Lower lobe of right lung (tissue), 2 donors: ENCODE measurements around the gene AGMO. TPM values are rescaled to one million over a fixed set of nuclear protein-coding genes. Genes with fewer than 3 reads are reported as not detected.

ENCODE experiments used
- ATAC-seq, 2 donors: fragments of 200-7000 bp; cut with Tn5 transposase; one replicate each; pipeline ENCODE4 v1.9.1; 2020 to 2022; ENCODE audit warnings: mild to moderate bottlenecking in 2 of 2, moderate library complexity in 2 of 2
- DNase-seq: peaks from one replicate; pipeline ENCODE4 v3.0.0-alpha.2; 2020
- H3K27ac ChIP-seq: fragments of 200-600 bp; one replicate; pipeline ENCODE4 v1.8.0; 2022
- H3K27me3 ChIP-seq: fragments of 200-600 bp; one replicate; pipeline ENCODE4 v1.8.0; 2022; ENCODE audit warnings: low read depth
- H3K36me3 ChIP-seq: fragments of 200-600 bp; one replicate; pipeline ENCODE4 v1.8.0; 2022; ENCODE audit warnings: mild to moderate bottlenecking
- H3K4me1 ChIP-seq: fragments of 200-600 bp; one replicate; pipeline ENCODE4 v1.8.0; 2022
- H3K4me3 ChIP-seq: fragments of 200-600 bp; one replicate; pipeline ENCODE4 v1.8.0; 2022; ENCODE audit warnings: mild to moderate bottlenecking
- H3K9me3 ChIP-seq: fragments of 200-600 bp; one replicate; pipeline ENCODE4 v1.8.0; 2022
- intact Hi-C: fragments of 100-400 bp; cut with DNase I; formaldehyde crosslinking; loops from one replicate; pipeline ENCODE4 v1.11.0; 2022
- total RNA-seq: library from RNA; stranded (reverse); fragmentation: NEBNext Ultra II Directional; extraction: Animal tissue kit (Norgen Biotek cat#: 25700); gene quantifications from one replicate; pipeline ENCODE4 v1.2.1, GENCODE V29; 2021
- TF ChIP-seq, protein P1 (sequence below): fragments of 200-600 bp; IDR thresholded peaks from one replicate; pipeline ENCODE4 v1.8.0; 2022; ENCODE audit warnings: antibody characterized with exemption, mild to moderate bottlenecking
- donor health status: DM: no; HTN: yes; CAD: no; lungs with severe emphysema.

AGMO gene
- total RNA-seq, 1 donor from 2014 or later: not detected

DNA sequence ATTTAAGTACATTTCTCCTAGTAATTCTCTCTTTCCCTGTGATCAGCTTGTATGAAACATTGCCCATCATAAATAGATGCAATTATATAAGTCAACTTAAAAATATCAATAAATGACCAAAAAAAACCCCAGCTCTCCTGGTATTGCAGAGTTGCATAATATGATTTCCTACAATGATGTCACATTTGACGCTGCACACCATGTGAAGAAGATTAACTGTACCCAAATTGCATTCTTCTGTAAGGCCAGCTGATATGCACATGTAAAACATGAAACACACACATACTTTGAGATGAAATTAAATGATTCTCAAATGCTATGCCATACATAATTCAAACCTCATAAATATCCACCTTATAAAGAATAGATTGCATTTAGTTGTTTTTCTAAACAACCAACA is 115.5 kb downstream of the AGMO start:
- DNase-seq (no peak), ATAC-seq (no peak)
- TF ChIP-seq, protein P1, sequence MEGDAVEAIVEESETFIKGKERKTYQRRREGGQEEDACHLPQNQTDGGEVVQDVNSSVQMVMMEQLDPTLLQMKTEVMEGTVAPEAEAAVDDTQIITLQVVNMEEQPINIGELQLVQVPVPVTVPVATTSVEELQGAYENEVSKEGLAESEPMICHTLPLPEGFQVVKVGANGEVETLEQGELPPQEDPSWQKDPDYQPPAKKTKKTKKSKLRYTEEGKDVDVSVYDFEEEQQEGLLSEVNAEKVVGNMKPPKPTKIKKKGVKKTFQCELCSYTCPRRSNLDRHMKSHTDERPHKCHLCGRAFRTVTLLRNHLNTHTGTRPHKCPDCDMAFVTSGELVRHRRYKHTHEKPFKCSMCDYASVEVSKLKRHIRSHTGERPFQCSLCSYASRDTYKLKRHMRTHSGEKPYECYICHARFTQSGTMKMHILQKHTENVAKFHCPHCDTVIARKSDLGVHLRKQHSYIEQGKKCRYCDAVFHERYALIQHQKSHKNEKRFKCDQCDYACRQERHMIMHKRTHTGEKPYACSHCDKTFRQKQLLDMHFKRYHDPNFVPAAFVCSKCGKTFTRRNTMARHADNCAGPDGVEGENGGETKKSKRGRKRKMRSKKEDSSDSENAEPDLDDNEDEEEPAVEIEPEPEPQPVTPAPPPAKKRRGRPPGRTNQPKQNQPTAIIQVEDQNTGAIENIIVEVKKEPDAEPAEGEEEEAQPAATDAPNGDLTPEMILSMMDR: no peak
- intact Hi-C loops: no loop called here
- H3K4me1 ChIP-seq: no peaks in the 10 kb centered on the region
- H3K27ac ChIP-seq: no peak overlapping the region
- no peaks in the 10 kb centered on the region for H3K9me3 ChIP-seq
- no peaks in the 10 kb centered on the region for H3K36me3 ChIP-seq
- no peaks in the 10 kb centered on the region for H3K27me3 ChIP-seq
- H3K4me3 ChIP-seq: no peak overlapping the region

DNA sequence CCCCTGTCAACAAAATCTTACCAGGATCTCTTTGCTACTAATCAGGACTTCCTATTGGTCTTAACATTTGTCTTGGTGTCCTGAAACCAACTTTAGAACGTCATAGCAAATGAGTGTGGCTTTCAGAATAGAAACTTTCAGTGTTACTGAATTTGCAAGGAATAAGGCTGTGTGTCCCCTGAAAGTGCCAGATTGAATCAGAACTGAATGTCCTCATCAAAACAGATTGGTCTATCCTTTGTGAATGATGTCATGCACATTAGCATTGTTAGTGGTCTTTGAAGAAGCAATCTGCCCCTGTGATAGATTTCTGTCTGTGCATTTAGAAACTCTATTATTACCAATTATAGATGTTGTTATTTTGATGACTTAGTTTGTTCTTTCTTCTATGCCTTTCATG is 119.9 kb downstream of the AGMO start:
- H3K9me3 ChIP-seq: no peaks in the 10 kb centered on the region
- TF ChIP-seq, protein P1: no peak
- H3K4me1 ChIP-seq: no peaks in the 10 kb centered on the region
- ATAC-seq: no peak
- DNase-seq: no peak
- H3K27me3 ChIP-seq: no peaks in the 10 kb centered on the region
- no peak overlapping the region for H3K27ac ChIP-seq
- intact Hi-C loops: no loop called here
- no peak overlapping the region for H3K4me3 ChIP-seq
- no peaks in the 10 kb centered on the region for H3K36me3 ChIP-seq

DNA sequence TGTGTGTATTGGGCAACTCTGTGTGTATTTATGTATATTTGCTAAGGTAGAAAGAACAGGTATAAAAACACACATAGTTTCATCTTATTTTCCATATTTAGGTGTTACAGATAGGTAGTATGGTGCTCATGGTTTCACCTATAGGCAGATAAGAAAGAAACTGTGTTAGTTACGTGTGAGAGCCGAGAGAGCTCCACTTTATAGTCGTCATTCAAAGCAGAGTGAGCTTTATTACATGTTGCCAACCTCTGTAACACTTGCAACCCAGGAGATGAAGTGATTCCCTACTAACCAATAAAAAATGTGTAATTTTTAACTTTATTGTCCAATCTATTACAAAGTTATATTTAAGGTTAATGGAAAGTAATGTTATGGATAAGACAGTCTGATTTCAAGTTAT is 121.3 kb downstream of the AGMO start:
- no peaks in the 10 kb centered on the region for H3K4me1 ChIP-seq
- H3K9me3 ChIP-seq: no peaks in the 10 kb centered on the region
- no peaks in the 10 kb centered on the region for H3K36me3 ChIP-seq
- no peak for DNase-seq
- intact Hi-C loops: no loop called here
- no peak overlapping the region for H3K4me3 ChIP-seq
- H3K27me3 ChIP-seq: no peaks in the 10 kb centered on the region
- TF ChIP-seq, protein P1: no peak
- no peak for ATAC-seq
- no peak overlapping the region for H3K27ac ChIP-seq

DNA sequence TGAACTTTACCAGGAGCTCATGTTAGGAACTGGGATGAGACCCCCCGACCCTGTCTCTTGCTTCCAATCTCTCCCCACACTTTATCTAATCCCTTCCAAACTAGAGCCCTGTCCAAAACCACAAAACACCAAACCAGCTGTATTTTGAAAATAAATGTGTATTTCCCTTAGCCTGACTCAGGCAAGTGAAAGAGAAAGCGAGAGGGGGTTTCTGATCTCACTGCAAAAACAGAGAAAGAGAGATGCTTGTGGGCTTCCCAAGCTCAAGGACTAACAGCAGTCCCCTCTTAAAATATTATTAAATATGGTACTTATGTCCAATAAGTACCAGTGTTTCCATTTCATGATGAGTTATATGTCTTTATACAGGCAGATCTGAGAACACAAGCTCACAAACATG is 122.0 kb downstream of the AGMO start:
- Histone ChIP-seq H3K4me3 (no peak overlapping the region), H3K9me3 (no peaks in the 10 kb centered on the region), H3K4me1 (no peaks in the 10 kb centered on the region), H3K36me3 (no peaks in the 10 kb centered on the region), H3K27ac (no peak overlapping the region), H3K27me3 (no peaks in the 10 kb centered on the region)
- DNase-seq (no peak), ATAC-seq (no peak)
- TF ChIP-seq, protein P1: no peak
- intact Hi-C loops: no loop called here

DNA sequence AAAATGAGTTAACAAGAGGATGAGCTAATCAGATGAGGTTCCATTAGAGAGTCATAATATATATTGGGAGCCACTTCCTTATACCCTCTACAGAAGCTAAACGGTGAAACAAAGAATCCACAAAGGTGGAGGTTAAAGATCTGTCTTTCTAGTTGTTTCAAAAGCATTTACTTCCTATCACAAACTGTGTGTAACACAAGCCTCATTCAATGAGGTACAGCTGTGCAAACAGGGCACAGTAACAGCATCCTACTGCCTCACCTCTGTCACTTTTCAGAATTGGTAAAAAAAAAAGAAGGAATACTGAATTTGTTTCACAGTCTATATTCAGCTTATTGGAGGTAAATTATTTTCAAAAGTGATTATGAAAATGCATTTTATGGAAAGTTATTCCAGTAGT is 128.7 kb downstream of the AGMO start:
- no peak for ATAC-seq
- Histone ChIP-seq H3K36me3 (no peaks in the 10 kb centered on the region), H3K4me1 (no peaks in the 10 kb centered on the region), H3K27me3 (no peaks in the 10 kb centered on the region), H3K27ac (no peak overlapping the region), H3K9me3 (no peaks in the 10 kb centered on the region), H3K4me3 (no peak overlapping the region)
- TF ChIP-seq, protein P1: no peak
- no peak for DNase-seq
- intact Hi-C loops: no loop called here

DNA sequence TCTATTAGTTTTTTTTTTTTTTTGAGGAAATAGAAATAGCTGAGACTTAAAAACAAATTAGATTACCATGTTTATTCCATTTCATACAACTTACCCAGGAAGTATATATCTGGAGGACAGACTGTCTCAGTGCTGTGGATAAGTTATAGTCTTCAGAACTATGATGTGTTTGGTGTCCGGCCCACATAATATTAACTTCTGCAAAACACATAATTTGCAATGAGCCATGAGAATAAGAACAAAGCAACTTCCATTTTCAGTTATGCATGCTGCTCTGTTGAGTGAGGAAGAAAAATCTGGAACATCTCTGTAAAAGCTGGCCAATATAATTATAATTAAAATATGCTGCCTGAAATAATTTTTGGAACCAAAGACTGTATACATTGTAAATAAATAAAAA is 130.9 kb downstream of the AGMO start:
- Histone ChIP-seq H3K4me3 (no peak overlapping the region), H3K9me3 (no peaks in the 10 kb centered on the region), H3K27ac (no peak overlapping the region), H3K4me1 (no peaks in the 10 kb centered on the region), H3K27me3 (no peaks in the 10 kb centered on the region), H3K36me3 (no peaks in the 10 kb centered on the region)
- no peak for ATAC-seq
- TF ChIP-seq, protein P1: no peak
- DNase-seq: no peak
- intact Hi-C loops: no loop called here
